K562 (cell line): ENCODE data around the gene KNSTRN. TPM values are rescaled to one million over a fixed set of nuclear protein-coding genes. Genes with fewer than 3 reads are reported as not detected.

ENCODE experiments used
- ATAC-seq: fragments of 200-7000 bp; cut with Tn5 transposase; 3 replicates; pipeline ENCODE4 v1.9.1; 2020; ENCODE audit warnings: moderate library complexity
- BruUV-seq: library from RNA; stranded (reverse); fragments of 400-500 nt; replicated peaks from 2 replicates; lab custom pipeline; 2021; lab: Mats Ljungman, UMichigan
- CTCF ChIA-PET: fragments of 300-600 bp; formaldehyde crosslinking; extraction: SDS; loops from one replicate; lab custom pipeline; 2021; ENCODE audit warnings: low intra/inter-chr PET ratio; lab: Yijun Ruan, JAX
- POLR2A ChIA-PET: fragments of 300-600, 350-650 bp; sonication (Branson Sonifier 250); formaldehyde crosslinking; extraction: SDS; loops from one replicate; lab custom pipeline; 2021; ENCODE audit warnings: antibody characterized with exemption, inconsistent platforms; lab: Yijun Ruan, JAX
- DNase-seq, 4 experiments: peaks; one replicate each; pipeline versions ENCODE4 v3.0.0 to v3.0.0-alpha.2; 2011 to 2018; ENCODE audit warnings: low spot score in 3 of 4, mixed read lengths in 3 of 4; ENCODE audit errors: extremely low read depth in 1 of 4
- FAIRE-seq: peaks from 2 replicates; lab custom pipeline; 2011; peaks lifted over from hg19 to GRCh38; lab: Jason Lieb, UNC
- H2AFZ ChIP-seq: 2 replicates; pipeline ENCODE4 v1.6.0; 2011; ENCODE audit warnings: low read depth, low read length, control low read depth, inconsistent platforms
- H3K27ac ChIP-seq: fragments of 200-600 bp; 3 replicates; pipeline ENCODE4 v1.8.0; 2011; ENCODE audit warnings: low read depth, mild to moderate bottlenecking, control low read depth, inconsistent platforms, low read length, moderate library complexity, mixed read lengths; ENCODE audit errors: extremely low read depth
- H3K27me3 ChIP-seq, 2 experiments: fragments of 300-600 bp in 1 of 2; 2 replicates in 1 of 2; 3 replicates in 1 of 2; pipeline versions ENCODE4 v1.6.0 to v1.8.0; 2011; ENCODE audit warnings: inconsistent platforms in 2 of 2, low read length in 2 of 2, mild to moderate bottlenecking in 1 of 2, mixed read lengths in 1 of 2, moderate library complexity in 1 of 2; ENCODE audit not compliant: control insufficient read depth in 2 of 2, insufficient read depth in 2 of 2
- H3K36me3 ChIP-seq: fragments of 300-600 bp; 3 replicates; pipeline ENCODE4 v1.8.0; 2011; ENCODE audit warnings: mild to moderate bottlenecking, low read length, inconsistent platforms; ENCODE audit not compliant: control insufficient read depth, insufficient read depth
- H3K4me1 ChIP-seq, 2 experiments: fragments of 200-600 bp in 1 of 2; replicated peaks in 1 of 2; 2 replicates in 1 of 2; 3 replicates in 1 of 2; pipeline versions ENCODE4 v1.5.1 to v1.8.0; 2011; ENCODE audit warnings: inconsistent platforms in 2 of 2, low read length in 2 of 2, mild to moderate bottlenecking in 1 of 2, mixed read lengths in 1 of 2, moderate library complexity in 1 of 2; ENCODE audit not compliant: control insufficient read depth in 2 of 2, insufficient read depth in 2 of 2
- H3K4me2 ChIP-seq: 2 replicates; pipeline ENCODE4 v1.6.1; 2011; ENCODE audit warnings: low read length, control low read depth, inconsistent platforms, mixed read lengths; ENCODE audit not compliant: insufficient read depth
- H3K4me3 ChIP-seq: fragments of 200-600 bp; sonication (generic), shearing (Covaris generic); 2 replicates; pipeline ENCODE4 v1.5.1; 2016; ENCODE audit warnings: control low read depth, inconsistent platforms
- H3K79me2 ChIP-seq: fragments of 200-600 bp; 3 replicates; pipeline ENCODE4 v1.8.0; 2011; ENCODE audit warnings: low read length, inconsistent platforms; ENCODE audit not compliant: control insufficient read depth, insufficient read depth
- H3K9ac ChIP-seq, 2 experiments: 2 replicates each; pipeline versions ENCODE4 v1.6.0 to v1.6.1; 2011; ENCODE audit warnings: low read depth in 2 of 2, low read length in 2 of 2, control low read depth in 1 of 2, inconsistent platforms in 1 of 2, mild to moderate bottlenecking in 1 of 2, mixed read lengths in 1 of 2; ENCODE audit not compliant: insufficient read depth in 1 of 2
- H3K9me1 ChIP-seq: one replicate; pipeline ENCODE4 v1.6.0; 2011; ENCODE audit warnings: inconsistent platforms, mild to moderate bottlenecking, low read length, moderate library complexity; ENCODE audit not compliant: control insufficient read depth, insufficient read depth
- H3K9me3 ChIP-seq: replicated peaks from 2 replicates; pipeline ENCODE4 v1.5.1; 2011; ENCODE audit warnings: low read depth, low read length, inconsistent platforms; ENCODE audit not compliant: control insufficient read depth, insufficient read depth
- H4K20me1 ChIP-seq: replicated peaks from 2 replicates; pipeline ENCODE4 v1.6.1; 2011; ENCODE audit warnings: low read length, inconsistent platforms, mixed read lengths; ENCODE audit not compliant: control insufficient read depth, insufficient read depth
- FOSL1 ChIP-seq: fragments of 200-800 bp; sonication (Bioruptor generic); conservative IDR thresholded peaks from 2 replicates; pipeline ENCODE4 v1.6.1; 2016; ENCODE audit warnings: missing genetic modification characterization, missing compliant biosample characterization
- IRF9 ChIP-seq: fragments of 450-650 bp; IDR thresholded peaks from 2 replicates; pipeline ENCODE4 v1.6.1; 2016; ENCODE audit warnings: missing biosample characterization, missing genetic modification characterization
- NFATC3 ChIP-seq: fragments of 450-650 bp; IDR thresholded peaks from 2 replicates; pipeline ENCODE4 v1.6.1; 2017; ENCODE audit warnings: mild to moderate bottlenecking
- POLR2A ChIP-seq: fragments of 450-650 bp; conservative IDR thresholded peaks from 2 replicates; pipeline ENCODE4 v1.6.1; 2016
- ZNF184 ChIP-seq: sonication (generic); formaldehyde crosslinking; IDR thresholded peaks from 2 replicates; pipeline ENCODE4 v1.5.0; 2020; ENCODE audit warnings: missing genetic modification reagents
- ZNF561 ChIP-seq: fragments of 450-650 bp; formaldehyde crosslinking; conservative IDR thresholded peaks from 2 replicates; pipeline ENCODE4 v1.4.0; 2020; ENCODE audit warnings: mild to moderate bottlenecking, moderate library complexity
- ZNF589 ChIP-seq: fragments of 200-800 bp; sonication (Bioruptor generic); IDR thresholded peaks from 2 replicates; pipeline ENCODE4 v1.6.1; 2016; ENCODE audit warnings: low read depth, missing genetic modification characterization, missing compliant biosample characterization
- WGBS: fragments of 100-300 bp; shearing (Covaris generic); methylation state at CpG from one replicate; pipeline ENCODE4 v1.1.6; 2016; ENCODE audit warnings: low coverage, mixed read lengths; ENCODE audit not compliant: insufficient coverage; ENCODE audit errors: missing lambda C conversion rate; 5-methylcytosine and 5-hydroxymethylcytosine counted together
- in situ Hi-C: fragments of 300-500 bp; cut with MboI; formaldehyde crosslinking; loops from 4 replicates; pipeline ENCODE4 v1.15.0; 2018; ENCODE audit warnings: inconsistent platforms, mixed read lengths
- intact Hi-C: fragments of 100-400 bp; cut with micrococcal nuclease; formaldehyde crosslinking; loops from 2 replicates; pipeline ENCODE4 v1.14.2; 2022
- polyA plus RNA-seq, 8 experiments: library from polyadenylated mRNA; depleted of rRNA in 4 of 8; stranded (reverse) in 5 of 8; unstranded in 3 of 8; fragments of >200 nt; fragmentation: Nextera tagmentation in 2 of 8; fragmentation: Illumina TruSeq in 1 of 8; extraction: Ambion mirVana in 2 of 8; extraction: Trizol in 1 of 8; gene quantifications; 2 replicates each; pipeline versions ENCODE4 v1.2.1 to v1.2.3, GENCODE V29; 2011 to 2014; ENCODE audit warnings: inconsistent platforms in 1 of 8, missing spikeins in 1 of 8
- total RNA-seq, 7 experiments: library from RNA; depleted of rRNA in 6 of 7; stranded (reverse); fragments of >200 nt in 6 of 7; fragmentation: Illumina TruSeq in 2 of 7; extraction: Trizol in 2 of 7; gene quantifications; 2 replicates each; pipeline versions ENCODE4 v1.2.1 to v1.2.3, GENCODE V29; 2011 to 2021; ENCODE audit warnings: low replicate concordance in 1 of 7
- TF ChIP-seq, protein P1 (sequence below), 2 experiments: fragments of 450-650 bp in 1 of 2; IDR thresholded peaks; 2 replicates each; pipeline ENCODE4 v1.6.1; 2011 to 2017; ENCODE audit warnings: low read depth in 2 of 2, antibody characterized with exemption in 1 of 2, borderline replicate concordance in 1 of 2, low read length in 1 of 2, mild to moderate bottlenecking in 1 of 2, mixed read lengths in 1 of 2; ENCODE audit not compliant: control insufficient read depth in 1 of 2

Gene KNSTRN
- total and polyA plus RNA-seq, 9 of the 15 experiments (the other 6 are each of a cell fraction or from before 2014, with no cell fraction given): 48.7 to 88.2 (median 66.3) TPM

DNA sequence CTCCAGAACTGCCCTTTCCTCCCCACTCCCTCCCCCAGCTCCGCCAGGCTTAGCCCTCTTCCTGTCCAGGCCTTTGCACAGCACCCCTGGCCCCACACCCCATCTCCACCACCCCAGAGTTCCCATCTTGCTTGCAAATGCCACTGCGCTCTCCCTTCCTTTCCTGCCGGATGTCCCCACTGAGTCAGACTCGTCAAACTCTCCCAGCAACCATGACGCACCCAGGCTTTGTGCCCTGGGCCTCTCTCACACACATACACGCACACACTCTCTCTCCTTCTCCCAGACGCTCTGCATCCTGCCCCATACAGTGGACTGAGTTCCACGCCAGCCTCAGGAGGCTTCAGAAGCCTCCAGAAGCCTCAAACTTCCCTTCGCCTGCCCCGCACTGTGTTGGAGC, 39.0 kb upstream of the KNSTRN start:
- Histone ChIP-seq H3K9me3 (no peaks in the 10 kb centered on the region), H2AFZ (peak overlapping the region; percentile 57; the same call in 1 of the 2 replicates), H4K20me1 (peaks cover 2% of the 10 kb centered on the region; the same call in 1 of the 2 replicates), H3K27me3 (no peaks in the 10 kb centered on the region), H3K4me1 (peaks cover 7 to 30% of the 10 kb centered on the region in 2 experiments; a peak in 4 of 5 replicates), H3K79me2 (no peaks in the 10 kb centered on the region), H3K4me3 (no peak overlapping the region), H3K36me3 (no peaks in the 10 kb centered on the region), H3K27ac (no peak overlapping the region), H3K9ac (peak overlapping the region in 1 of 2 experiments; percentile 55; a peak in 1 of 4 replicates), H3K9me1 (no peaks in the 10 kb centered on the region), H3K4me2 (no peak overlapping the region)
- WGBS: 30% methylated on average over 10 of the region's 10 CpGs
- CTCF ChIA-PET: interaction anchor here (0.8 to 0.9 kb wide), 2 partner anchors 64 to 79 kb away, joined by 3 read pairs; no protein-coding TSS in a partner anchor
- DNase-seq (no peak), FAIRE-seq (no peak), ATAC-seq (no peak)
- in situ Hi-C loops: loop anchor here (10.0 kb wide), 1 partner anchor 541 kb away; no protein-coding TSS in a partner anchor
- no peak for TF ChIP-seq IRF9 (tag)
- 0 out of 2 replicates have a peak, but pooled peaks have one; percentile 22 for TF ChIP-seq FOSL1 (tag)
- TF ChIP-seq POLR2A: no peak
- TF ChIP-seq NFATC3: no peak
- 0 out of 2 replicates have a peak, but pooled peaks have one; percentile 41 for TF ChIP-seq ZNF589 (CRISPR knock-in tag)
- no peak for TF ChIP-seq ZNF184 (CRISPR knock-in tag)
- TF ChIP-seq ZNF561 (CRISPR knock-in tag): no peak
- TF ChIP-seq, protein P1, sequence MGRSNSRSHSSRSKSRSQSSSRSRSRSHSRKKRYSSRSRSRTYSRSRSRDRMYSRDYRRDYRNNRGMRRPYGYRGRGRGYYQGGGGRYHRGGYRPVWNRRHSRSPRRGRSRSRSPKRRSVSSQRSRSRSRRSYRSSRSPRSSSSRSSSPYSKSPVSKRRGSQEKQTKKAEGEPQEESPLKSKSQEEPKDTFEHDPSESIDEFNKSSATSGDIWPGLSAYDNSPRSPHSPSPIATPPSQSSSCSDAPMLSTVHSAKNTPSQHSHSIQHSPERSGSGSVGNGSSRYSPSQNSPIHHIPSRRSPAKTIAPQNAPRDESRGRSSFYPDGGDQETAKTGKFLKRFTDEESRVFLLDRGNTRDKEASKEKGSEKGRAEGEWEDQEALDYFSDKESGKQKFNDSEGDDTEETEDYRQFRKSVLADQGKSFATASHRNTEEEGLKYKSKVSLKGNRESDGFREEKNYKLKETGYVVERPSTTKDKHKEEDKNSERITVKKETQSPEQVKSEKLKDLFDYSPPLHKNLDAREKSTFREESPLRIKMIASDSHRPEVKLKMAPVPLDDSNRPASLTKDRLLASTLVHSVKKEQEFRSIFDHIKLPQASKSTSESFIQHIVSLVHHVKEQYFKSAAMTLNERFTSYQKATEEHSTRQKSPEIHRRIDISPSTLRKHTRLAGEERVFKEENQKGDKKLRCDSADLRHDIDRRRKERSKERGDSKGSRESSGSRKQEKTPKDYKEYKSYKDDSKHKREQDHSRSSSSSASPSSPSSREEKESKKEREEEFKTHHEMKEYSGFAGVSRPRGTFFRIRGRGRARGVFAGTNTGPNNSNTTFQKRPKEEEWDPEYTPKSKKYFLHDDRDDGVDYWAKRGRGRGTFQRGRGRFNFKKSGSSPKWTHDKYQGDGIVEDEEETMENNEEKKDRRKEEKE (IDR thresholded peaks at IDR 0.05; ENCODE audit: borderline replicate concordance in 1 of 2, control insufficient read depth in 1 of 2, low read depth in 2 of 2, low read length in 1 of 2): no peak
- intact Hi-C loops: no loop called here
- no TSS peak for BruUV-seq
- POLR2A ChIA-PET: interaction anchor here (0.7 to 4.8 kb wide), 2 partner anchors 15 to 459 kb away, joined by 3 to 30 read pairs; no protein-coding TSS in a partner anchor
